Activated CD4-positive, alpha-beta T cell treated with anti-CD3 and anti-CD28 coated beads, Interleukin-10, Interleukin-2, amounts not matched to agents 100 ng/mL and 50 ng/mL, durations not matched to agents 16 hours and 8 hours (primary cell): ENCODE measurements around the gene SMIM24.
"Not testable (repeated sequence)": the region's sequence is repeated elsewhere in the genome, so short reads cannot be mapped to it uniquely, and the experiment has no call there.

Experiments
- DNase-seq: peaks from one replicate; pipeline ENCODE4 v3.0.0-alpha.2; 2020

The SMIM24 gene

DNA sequence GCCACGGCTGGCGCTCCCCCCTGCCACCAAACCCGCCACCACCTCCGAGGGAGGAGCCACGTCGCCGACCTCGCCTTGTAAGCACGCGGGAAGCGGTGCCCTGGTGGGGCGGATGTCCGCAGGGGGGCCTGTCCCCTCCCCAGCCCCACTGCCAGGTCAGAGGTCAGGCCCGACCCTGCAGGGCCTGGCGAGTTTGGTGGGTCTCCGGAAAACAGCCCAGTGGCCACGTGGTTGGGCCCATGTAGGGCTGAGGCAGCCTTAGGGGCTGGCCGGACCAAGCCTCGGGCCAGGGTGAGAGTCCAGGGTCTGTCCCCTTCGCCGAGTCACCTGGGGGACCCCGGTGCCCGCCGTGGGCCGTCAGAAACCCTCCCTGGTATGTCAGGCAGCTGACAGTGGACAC is 26.5 kb downstream of the SMIM24 start:
- DNase-seq: no peak

- DNase-seq: not testable (repeated sequence)
These were observed 27.4 kb downstream of the SMIM24 start for GRCh38 chr19:3452942-3453214.

- DNase-seq: no peak
These were observed 28.0 kb downstream of the SMIM24 start for GRCh38 chr19:3452171-3452941.

DNA sequence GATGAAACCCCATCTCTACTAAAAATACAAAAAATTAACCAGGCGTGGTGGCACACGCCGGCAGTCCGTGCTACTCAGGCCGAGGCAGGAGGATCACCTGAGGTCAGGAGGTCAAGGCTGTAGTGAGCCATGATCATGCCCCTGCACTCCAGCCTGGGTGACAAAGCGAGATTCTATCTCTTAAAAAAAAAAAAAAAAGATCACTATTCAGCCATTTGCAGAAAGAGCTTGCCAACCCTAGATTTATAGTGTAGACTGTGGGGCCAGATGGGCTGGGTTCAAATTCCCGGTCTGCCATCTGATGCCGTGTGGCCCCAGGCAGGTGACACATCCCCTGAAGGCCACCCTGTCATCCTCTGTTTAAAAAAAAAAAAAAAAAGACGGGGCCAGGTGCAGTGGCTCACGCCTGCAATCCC is 28.9 kb downstream of the SMIM24 start:
- DNase-seq: no peak

DNA sequence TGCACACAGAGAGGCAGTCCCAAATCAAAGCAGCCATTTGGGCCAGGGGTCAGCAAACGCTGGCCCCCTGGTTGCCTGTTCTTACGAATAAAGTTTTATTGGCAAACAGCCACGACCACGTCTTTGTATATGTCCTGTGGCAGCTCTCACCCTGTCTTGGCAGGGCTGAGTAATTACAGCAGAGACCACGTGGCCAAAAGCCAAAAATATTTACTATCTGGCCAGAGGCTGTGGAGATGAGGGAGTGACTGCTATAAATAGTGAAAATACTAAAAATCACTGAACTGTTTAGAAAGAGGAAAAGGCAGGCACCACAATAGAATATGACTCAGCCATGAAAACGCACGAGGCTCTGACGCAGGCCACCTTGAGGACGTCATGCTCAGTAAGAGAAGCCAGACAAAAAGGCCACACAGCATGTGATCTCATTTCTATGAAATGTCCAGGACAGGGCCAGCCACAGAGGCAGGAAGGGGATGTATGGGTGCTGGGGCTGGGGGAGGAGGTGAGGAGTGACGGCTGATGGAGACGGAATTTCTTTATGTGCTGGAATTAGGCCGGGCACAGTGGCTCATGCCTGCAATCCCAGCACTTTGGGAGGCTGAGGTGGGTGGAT is 29.4 kb downstream of the SMIM24 start:
- peak; percentile 23 for DNase-seq

DNA sequence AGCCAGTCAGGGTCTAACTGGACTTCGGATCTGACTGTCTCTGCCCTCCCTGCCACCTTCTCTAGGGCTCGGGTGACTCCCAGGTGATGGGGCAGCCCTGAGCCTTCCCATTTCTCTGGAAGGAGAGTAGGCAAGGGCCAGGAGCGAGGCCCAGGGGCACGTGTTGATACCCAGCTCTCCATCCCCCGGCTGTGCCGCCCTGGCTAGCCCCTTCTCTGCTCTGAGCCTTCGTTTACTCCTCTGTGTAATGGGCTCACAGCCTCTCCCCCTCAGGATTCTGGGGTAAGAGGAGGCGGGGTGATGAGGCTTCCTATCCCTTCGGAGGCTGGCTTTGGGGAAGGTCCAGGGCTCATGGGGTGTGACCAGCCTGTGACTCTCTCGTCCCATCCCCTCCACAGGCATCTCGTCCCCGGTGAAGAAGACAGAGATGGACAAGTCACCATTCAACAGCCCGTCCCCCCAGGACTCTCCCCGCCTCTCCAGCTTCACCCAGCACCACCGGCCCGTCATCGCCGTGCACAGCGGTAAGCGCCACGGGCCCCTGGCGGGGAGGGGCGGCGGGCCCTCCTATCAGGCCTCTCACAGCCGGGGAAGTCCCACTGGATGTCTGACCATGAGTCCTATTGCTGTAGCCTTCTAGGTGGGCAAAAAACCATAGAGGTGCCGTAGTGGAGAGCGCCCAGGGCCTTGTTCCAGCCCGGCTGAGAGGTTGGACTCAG is 31.6 kb downstream of the SMIM24 start:
- no peak for DNase-seq

DNA sequence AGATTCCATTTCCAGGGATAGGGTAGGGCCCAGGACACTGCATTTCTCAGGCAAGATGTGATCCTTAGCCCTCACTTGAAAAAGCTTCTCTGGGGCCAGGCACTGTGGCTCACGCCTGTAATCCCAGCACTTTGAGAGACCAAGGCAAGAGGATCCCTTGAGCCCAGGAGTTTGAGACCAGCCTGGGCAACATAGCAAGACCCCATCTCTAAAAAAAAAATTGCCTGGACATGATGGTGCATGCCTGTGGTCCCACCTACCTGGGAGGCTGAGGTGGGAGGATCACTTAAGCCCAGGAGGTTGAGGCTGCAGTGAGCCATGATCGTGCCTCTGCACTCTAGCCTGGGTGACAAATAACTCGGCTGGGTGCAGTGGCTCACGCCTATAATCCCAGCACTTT is 33.7 kb downstream of the SMIM24 start:
- not testable (repeated sequence) for DNase-seq

DNA sequence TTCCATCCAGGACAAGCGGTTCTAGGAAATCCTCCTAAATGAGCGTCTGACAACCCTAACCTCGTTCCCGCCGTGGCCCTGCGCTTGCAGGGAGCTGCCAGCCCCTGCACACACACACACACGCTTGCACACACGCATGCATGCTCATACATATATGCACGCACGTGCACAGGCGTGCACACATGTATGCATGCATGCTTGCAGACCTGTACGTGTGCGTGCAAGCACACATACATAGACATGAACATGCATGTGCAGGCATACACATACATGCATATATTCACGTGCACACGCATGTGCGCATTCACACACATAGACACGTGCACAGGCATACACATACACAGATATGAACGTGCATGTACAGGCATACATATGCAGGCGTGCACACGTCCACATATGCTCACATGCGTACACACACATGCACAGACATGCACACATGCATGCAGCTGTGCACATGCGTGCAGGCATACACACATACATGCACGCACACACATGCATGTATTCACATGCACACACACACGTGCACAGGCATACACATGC is 35.6 kb downstream of the SMIM24 start:
- no peak for DNase-seq

DNA sequence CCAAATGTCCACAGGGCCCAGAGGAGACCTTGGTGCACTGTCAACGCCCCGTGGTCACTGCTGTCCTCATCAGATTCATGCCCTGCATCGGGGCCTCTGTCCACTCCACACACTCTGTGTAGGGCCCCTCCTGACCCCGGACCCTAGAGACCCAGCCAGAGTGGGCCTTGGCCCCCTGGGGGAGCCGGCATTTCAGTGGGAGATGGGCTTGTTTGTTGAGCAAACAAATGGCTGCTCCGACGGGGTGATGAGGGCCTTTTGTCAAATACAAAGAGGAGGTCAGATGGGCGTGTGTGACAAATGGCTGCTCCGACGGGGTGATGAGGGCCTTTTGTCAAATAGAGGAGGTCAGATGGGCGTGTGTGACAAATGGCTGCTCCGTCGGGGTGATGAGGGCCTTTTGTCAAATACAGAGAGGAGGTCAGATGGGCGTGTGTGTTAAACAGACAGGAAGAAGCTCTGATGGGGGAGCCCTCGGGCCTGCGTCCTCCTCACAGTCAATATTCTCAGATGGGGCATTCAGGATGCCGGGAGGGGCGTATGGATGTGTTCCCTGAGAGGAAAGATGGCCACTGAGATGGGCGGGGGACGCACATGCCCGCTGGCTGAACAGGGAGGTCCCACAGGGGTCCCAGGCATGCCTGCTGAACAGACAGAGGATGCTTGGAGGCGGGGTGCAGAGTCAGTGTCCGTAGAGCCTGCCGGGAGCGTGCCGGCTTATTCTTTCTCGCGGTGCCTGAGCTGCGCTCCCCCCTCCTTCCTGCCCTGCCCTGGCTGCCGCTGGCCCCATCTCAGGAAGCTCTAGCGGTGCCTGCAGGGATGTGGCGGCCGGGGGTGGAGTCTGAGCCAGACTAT is 36.3 kb downstream of the SMIM24 start:
- no peak for DNase-seq

GRCh38 chr19:3442487-3443071 is 37.7 kb downstream of the SMIM24 start:
- DNase-seq: no peak

DNA sequence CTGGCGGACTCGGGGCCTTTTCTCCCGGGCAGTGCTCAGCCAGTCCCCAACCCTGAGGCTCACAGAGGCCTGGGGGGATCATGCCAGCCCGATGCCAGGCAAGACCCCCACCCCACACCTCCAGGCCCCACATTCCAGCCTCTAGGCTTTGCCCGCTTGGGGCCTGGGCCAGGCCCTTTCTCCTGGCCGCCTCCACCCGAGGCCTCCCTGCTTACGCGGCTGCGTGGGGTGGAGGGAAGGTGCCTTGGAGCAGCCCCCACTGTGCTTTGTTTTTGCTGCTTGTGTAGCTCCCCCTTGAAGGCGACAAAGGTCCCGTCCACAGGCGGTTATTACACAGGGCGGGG is 38.4 kb downstream of the SMIM24 start:
- no peak for DNase-seq

DNA sequence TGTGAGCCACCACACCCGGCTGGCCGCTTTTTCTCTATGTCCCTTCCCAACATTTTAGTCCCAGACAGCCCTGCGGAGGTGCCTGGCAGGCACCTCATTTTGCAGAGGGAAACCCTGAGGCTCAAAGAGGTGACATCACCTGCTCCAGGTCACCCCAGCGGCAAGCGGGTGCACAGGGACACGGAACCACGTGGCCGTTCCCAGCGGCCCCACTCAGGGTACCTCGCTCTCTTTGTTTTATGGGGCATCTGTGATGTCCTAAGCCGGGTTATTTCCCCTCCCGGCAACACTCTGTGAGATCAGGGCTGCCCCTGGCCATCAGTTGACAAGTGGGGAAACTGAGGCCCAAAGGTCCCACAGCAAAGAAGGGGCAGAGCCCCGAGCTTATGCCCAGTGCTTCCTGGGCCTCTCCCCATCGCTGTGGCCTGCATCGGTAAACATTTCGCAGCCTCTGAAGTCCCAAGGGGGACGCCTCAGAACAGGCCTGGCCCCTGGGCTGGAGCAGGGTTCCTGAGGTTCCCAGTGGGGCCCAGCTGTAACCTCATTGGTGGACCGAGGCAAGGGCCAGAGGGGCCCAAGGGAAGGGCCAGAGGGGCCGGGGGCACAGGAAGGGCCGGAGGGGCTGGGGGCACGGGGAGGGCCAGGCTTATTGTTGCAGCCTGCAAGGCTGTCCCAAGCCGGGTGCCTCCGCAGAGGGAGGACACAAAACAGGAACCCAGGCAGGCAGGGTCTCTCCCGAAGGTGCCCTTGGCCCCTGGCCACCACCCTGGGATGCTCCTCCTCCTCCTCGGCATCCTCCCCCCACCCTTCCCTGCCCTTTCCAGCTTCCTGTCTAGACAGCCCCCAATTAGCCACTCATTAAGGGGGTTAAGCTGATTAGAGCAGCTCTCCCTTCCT is 39.0 kb downstream of the SMIM24 start:
- DNase-seq: no peak

DNA sequence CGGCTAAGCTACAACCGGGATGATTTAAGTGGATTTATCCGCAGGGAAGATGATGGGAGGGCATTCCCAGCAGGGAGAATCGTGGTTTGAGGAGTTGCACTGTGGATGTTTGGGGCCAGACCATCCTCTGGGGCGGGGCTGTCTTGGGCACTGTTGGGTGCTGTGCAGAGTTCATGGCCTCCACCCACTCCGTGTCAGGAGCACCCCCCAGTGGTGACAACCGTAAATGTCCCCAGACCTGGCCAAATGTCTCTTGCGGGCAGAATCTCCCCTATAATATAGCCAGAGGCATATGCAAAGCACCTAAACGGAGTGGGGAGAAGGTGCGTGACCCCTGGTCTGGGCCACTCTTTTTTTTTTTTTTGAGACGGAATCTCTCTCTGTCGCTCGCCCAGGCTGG is 40.2 kb downstream of the SMIM24 start:
- peak; percentile 64 for DNase-seq

- peak; percentile 97 for DNase-seq
These were observed 45.4 kb downstream of the SMIM24 start for GRCh38 chr19:3434630-3435553.

- DNase-seq: no peak
These were observed 46.4 kb downstream of the SMIM24 start for GRCh38 chr19:3433805-3434540.

DNA sequence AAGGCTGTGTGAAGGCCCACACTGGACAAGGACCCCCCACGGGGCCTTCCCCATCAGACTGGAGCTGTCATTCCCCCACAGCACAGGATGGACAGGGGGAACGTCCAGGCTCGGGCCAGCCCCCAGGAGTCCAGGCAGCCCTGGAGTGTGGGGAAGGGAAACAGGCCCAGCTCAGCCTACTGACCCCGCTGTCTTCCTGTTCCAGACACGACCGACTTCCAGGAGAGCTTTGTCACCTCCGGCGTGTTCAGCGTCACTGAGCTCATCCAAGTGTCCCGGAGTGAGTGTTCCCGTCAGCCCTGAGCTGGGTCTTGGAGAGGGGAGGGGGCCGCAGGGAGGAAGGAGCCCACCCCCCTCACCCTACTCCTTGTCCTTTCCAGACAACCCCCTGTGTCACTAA is 47.0 kb downstream of the SMIM24 start:
- DNase-seq: no peak

- no peak for DNase-seq
These were observed 48.4 kb downstream of the SMIM24 start for GRCh38 chr19:3431760-3432397.

- DNase-seq: not testable (repeated sequence)
These were observed 50.0 kb downstream of the SMIM24 start for GRCh38 chr19:3430366-3430680.

- DNase-seq: no peak
These were observed 53.9 kb downstream of the SMIM24 start for GRCh38 chr19:3426433-3426832.
